Endothelial cell (in vitro differentiated cells): Measurements from ENCODE around the gene HOPX. TPM values are rescaled to one million over a fixed set of nuclear protein-coding genes. Genes with fewer than 3 reads are reported as not detected.

ENCODE experiments used
- DNase-seq: peaks from one replicate; pipeline ENCODE4 v3.0.0; 2021; ENCODE audit warnings: low spot score
- H3K27ac Mint-ChIP-seq: one replicate; pipeline ENCODE4 v1.8.0; 2021; ENCODE audit warnings: mixed read lengths, inconsistent platforms; ENCODE audit not compliant: unreplicated experiment
- H3K27me3 Mint-ChIP-seq: one replicate; pipeline ENCODE4 v1.8.0; 2021; ENCODE audit warnings: mild to moderate bottlenecking, moderate library complexity, mixed read lengths, inconsistent platforms; ENCODE audit not compliant: unreplicated experiment
- H3K36me3 Mint-ChIP-seq: one replicate; pipeline ENCODE4 v1.8.0; 2021; ENCODE audit warnings: mild to moderate bottlenecking, low read depth, mixed read lengths, inconsistent platforms; ENCODE audit not compliant: unreplicated experiment
- H3K4me1 Mint-ChIP-seq: one replicate; pipeline ENCODE4 v1.8.0; 2021; ENCODE audit warnings: mild to moderate bottlenecking, mixed read lengths, inconsistent platforms; ENCODE audit not compliant: unreplicated experiment
- H3K4me3 Mint-ChIP-seq: one replicate; pipeline ENCODE4 v1.8.0; 2021; ENCODE audit warnings: mild to moderate bottlenecking, mixed read lengths, inconsistent platforms; ENCODE audit not compliant: unreplicated experiment
- H3K9me3 Mint-ChIP-seq: one replicate; pipeline ENCODE4 v1.8.0; 2021; ENCODE audit warnings: mixed read lengths, inconsistent platforms; ENCODE audit not compliant: unreplicated experiment
- total RNA-seq: library from RNA; stranded (reverse); fragmentation: NEBNext Ultra II Directional; extraction: Animal tissue kit (Norgen Biotek cat#: 25700); gene quantifications from one replicate; pipeline ENCODE4 v1.2.1, GENCODE V29; 2021; ENCODE audit not compliant: unreplicated experiment
- TF ChIP-seq, protein P1 (sequence below): fragments of 200-600 bp; sonication (generic); IDR thresholded peaks from one replicate; pipeline ENCODE4 v1.5.0; 2021; ENCODE audit warnings: antibody characterized with exemption; ENCODE audit not compliant: unreplicated experiment

HOPX gene
- total RNA-seq, 1 donor from 2014 or later: 4.2 TPM

DNA sequence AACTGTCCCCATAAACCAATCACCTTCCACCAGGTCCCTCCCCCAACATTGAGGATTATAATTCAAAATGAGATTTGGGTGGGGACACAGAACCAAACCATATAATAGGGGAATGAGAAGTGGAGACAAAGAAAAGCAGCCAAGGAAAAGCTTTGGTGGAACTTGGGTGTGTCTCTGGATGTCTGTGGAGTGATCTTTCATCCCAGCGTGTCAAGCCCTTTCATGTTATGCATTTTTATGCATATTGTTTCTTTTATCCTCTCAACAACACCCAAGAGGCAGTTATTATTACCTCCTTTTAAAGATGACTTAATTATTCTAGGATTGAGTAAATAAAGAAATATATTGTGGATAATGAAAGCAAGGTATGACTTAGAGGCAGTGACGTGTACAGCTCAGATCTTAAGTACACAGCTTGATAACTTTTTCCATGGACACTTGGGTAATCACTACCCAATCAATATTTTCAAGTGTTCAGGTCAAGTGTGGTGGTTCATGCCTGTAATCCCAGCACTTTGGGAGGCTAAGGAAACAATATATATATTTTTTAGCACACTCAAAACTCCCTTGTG is 42.6 kb upstream of the HOPX start:
- no peak for DNase-seq
- no peak overlapping the region for H3K27ac Mint-ChIP-seq
- TF ChIP-seq, protein P1, sequence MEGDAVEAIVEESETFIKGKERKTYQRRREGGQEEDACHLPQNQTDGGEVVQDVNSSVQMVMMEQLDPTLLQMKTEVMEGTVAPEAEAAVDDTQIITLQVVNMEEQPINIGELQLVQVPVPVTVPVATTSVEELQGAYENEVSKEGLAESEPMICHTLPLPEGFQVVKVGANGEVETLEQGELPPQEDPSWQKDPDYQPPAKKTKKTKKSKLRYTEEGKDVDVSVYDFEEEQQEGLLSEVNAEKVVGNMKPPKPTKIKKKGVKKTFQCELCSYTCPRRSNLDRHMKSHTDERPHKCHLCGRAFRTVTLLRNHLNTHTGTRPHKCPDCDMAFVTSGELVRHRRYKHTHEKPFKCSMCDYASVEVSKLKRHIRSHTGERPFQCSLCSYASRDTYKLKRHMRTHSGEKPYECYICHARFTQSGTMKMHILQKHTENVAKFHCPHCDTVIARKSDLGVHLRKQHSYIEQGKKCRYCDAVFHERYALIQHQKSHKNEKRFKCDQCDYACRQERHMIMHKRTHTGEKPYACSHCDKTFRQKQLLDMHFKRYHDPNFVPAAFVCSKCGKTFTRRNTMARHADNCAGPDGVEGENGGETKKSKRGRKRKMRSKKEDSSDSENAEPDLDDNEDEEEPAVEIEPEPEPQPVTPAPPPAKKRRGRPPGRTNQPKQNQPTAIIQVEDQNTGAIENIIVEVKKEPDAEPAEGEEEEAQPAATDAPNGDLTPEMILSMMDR: no peak
- H3K27me3 Mint-ChIP-seq: peaks cover 3% of the 10 kb centered on the region
- H3K9me3 Mint-ChIP-seq: no peaks in the 10 kb centered on the region
- H3K4me3 Mint-ChIP-seq: no peak overlapping the region
- no peaks in the 10 kb centered on the region for H3K36me3 Mint-ChIP-seq
- H3K4me1 Mint-ChIP-seq: peaks cover 7% of the 10 kb centered on the region

DNA sequence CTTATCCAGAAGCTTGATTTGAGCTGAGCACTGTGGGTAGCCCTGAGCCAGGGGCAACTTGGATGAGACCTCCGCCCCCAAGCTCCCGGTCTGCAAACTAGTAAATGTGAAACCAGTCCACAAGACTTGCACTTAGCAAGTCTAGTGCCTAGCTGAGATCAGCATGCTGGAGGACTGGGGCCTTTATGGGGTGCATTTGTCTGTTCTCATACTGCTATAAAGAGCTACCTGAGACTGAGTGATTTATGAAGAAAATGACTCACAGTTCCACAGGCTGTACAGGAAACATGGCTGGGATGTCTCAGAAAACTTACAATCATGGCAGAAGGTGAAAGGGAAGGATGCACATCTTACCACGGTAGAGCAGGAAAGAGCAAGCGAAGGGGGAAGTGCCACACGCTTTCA is 42.1 kb upstream of the HOPX start:
- peaks cover 7% of the 10 kb centered on the region for H3K4me1 Mint-ChIP-seq

DNA sequence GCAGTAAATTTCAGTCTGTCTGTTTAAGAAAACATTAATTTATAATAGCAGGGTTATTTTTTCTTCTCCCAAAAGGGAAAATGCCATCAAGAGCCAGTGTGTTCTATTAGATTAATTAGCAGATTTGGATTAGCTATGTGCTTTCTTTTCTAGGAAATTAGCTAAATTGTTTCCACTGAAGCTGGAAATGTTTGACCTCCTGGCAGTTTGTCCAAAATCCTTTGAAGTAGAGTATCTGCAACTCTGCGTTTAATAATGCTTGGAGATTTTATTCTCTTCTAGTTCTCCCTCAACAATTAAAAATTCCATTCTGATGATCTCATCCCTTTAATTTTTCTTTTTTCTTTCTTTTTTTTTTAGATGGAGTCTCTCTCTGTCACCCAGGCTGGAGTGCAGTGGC is 27.1 kb upstream of the HOPX start:
- no peak overlapping the region for H3K4me3 Mint-ChIP-seq
- TF ChIP-seq, protein P1: no peak
- DNase-seq: no peak
- H3K9me3 Mint-ChIP-seq: no peaks in the 10 kb centered on the region
- peaks cover 4% of the 10 kb centered on the region for H3K36me3 Mint-ChIP-seq
- no peak overlapping the region for H3K27ac Mint-ChIP-seq
- peaks cover 2% of the 10 kb centered on the region for H3K4me1 Mint-ChIP-seq
- H3K27me3 Mint-ChIP-seq: peaks cover 2% of the 10 kb centered on the region

More for the DNA sequence above, 42.1 kb upstream of the HOPX start:
- no peaks in the 10 kb centered on the region for H3K36me3 Mint-ChIP-seq
- H3K9me3 Mint-ChIP-seq: no peaks in the 10 kb centered on the region
- TF ChIP-seq, protein P1: no peak
- DNase-seq: no peak
- no peak overlapping the region for H3K4me3 Mint-ChIP-seq
- H3K27me3 Mint-ChIP-seq: peaks cover 3% of the 10 kb centered on the region
- no peak overlapping the region for H3K27ac Mint-ChIP-seq

DNA sequence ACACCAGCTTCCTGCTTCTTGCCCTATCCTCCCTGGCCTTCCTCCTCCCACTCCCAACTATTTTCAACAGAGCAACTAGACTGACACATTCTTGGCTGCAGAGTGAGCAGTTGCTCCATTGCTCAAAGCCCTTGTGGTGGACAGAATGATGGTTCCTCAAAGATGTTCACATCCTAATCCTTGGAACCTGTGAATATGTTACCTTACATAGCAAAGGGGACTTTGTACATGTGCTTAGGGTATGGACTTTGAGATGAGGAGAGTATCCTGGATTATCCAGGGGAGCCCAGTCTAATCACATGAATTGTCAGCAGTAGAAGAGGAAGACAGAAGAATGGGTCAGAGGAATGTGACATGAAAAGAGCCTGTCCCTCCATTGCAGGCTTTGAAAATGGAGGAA is 24.9 kb upstream of the HOPX start:
- peaks cover 2% of the 10 kb centered on the region for H3K27me3 Mint-ChIP-seq
- H3K36me3 Mint-ChIP-seq: no peaks in the 10 kb centered on the region
- DNase-seq: no peak
- H3K27ac Mint-ChIP-seq: no peak overlapping the region
- H3K4me1 Mint-ChIP-seq: peaks cover 2% of the 10 kb centered on the region
- no peaks in the 10 kb centered on the region for H3K9me3 Mint-ChIP-seq
- no peak overlapping the region for H3K4me3 Mint-ChIP-seq
- TF ChIP-seq, protein P1: no peak

DNA sequence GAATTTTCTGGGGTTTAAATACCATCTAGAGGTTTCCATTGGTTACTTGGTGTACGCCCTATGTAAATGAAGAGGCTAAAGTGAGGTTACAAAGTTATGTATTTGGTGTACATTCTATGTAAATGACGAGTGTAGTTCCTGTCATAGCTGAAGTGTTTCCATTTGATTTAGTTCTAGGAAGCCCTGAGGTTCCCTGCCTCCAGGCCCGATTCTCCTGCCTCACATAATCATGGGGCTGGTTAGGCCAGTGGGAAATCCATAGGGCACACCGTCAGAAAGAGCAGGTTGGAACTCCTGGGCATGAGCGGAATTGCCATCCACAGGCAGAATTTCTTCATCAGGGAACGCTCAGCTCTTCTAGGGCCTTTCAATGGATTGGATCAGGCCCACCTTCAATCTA is 24.2 kb upstream of the HOPX start:
- TF ChIP-seq, protein P1: no peak
- no peak for DNase-seq
- H3K27ac Mint-ChIP-seq: no peak overlapping the region
- H3K36me3 Mint-ChIP-seq: no peaks in the 10 kb centered on the region
- H3K9me3 Mint-ChIP-seq: no peaks in the 10 kb centered on the region
- peaks cover 1% of the 10 kb centered on the region for H3K27me3 Mint-ChIP-seq
- H3K4me3 Mint-ChIP-seq: no peak overlapping the region
- H3K4me1 Mint-ChIP-seq: peaks cover 2% of the 10 kb centered on the region
